OCI-M1 (cell line): ENCODE data around the gene LMX1A.

ENCODE experiments used
- DNase-seq: peaks from one replicate; lab custom pipeline; 2025; lab: John Stamatoyannopoulos, UW

LMX1A gene

GRCh38 chr1:165367375-165367993 is 11.0 kb upstream of the LMX1A start:
- DNase-seq, result peak; percentile 81

GRCh38 chr1:165365341-165365740 is 8.8 kb upstream of the LMX1A start:
- no peak for DNase-seq

GRCh38 chr1:165364568-165365133 is 8.1 kb upstream of the LMX1A start:
- no peak for DNase-seq

DNA sequence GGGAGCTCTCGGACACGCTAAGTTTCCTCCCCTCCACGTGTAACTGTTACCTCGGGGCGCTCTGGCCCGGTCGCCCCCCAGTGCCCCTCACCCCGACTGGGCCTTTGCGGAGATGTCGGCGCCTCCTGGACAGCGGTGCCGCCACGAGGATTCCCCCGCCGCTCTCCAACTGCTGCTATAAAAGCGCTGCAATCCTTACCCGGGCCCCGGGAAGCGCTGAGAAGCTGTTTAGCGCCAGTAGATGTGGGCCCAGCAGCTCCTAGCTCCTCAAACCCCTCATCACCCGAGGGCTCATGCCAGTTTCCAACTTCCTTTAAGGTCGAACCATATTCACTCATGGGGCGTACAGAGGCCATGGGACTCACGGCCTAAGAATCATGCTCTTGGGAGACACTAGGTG is 361 bp upstream of the LMX1A start:
- no peak for DNase-seq

- DNase-seq, result no peak
These were observed 1.2 kb downstream of the LMX1A start for GRCh38 chr1:165355139-165355976.

DNA sequence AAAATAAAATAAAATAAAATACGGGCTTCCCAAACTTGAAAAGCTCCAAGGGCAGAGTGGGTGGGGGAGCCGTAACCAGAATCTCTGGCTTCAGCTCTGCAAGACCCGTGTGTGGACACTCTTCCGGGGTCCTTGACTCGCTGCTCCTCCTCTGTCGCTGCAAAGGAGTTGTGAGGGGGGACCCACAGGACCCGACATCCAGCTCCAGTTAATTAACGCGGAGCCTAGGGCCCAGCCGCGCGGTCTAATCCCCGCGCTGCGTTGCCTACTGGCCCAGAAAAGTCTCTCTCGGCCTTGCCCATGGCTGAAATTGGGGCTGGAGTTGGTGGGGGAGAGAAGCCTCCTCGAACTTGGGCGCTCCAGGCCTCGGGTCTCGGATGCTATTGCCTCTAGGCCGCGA is 1.8 kb downstream of the LMX1A start:
- no peak for DNase-seq

DNA sequence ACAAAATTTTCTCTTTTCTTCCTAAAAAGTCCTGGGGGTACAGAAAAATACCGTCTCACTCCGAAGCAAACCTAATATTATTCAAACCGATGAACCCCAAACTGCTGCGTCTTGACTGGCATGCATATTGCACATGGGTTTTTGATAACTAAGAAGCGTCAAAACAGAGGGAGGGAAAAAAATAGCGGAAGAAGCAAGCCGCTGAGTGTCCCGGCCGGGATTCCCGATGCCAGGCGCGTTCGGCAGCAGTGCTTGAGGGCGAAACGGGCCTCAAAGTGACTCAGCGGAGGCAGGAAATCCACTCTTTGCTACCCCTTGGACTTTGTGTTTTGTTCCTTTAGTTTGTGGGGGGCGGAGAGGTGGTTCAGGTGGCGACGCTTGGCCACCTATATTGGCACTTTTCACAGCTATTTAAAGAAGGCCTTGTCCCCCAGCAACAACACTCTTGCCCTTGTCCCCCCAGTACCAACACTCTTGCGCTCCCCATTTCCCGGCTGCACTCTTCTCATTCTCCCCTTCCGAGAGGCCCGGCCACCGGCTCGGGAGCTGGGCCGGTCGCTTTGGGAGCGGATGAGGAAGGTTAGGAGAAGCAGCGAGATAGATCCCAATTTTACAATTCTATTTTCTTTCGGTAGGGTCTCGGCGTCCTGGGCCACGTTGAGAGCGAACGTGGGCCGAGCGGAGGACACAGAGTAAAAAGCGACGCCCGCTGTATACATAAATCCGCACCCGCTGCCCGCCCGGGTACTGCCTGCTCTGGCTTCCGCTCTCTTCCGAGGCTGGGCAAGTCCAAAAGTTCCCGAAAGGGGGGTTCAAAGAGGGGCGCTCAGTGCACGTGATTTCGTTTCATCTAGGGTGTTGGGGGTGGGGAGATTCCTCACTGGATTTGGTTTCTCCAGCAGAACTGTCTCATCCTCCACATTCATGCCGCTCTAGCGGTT is 2.5 kb downstream of the LMX1A start:
- DNase-seq, result no peak

GRCh38 chr1:165352442-165353293 is 3.8 kb downstream of the LMX1A start:
- no peak for DNase-seq

DNA sequence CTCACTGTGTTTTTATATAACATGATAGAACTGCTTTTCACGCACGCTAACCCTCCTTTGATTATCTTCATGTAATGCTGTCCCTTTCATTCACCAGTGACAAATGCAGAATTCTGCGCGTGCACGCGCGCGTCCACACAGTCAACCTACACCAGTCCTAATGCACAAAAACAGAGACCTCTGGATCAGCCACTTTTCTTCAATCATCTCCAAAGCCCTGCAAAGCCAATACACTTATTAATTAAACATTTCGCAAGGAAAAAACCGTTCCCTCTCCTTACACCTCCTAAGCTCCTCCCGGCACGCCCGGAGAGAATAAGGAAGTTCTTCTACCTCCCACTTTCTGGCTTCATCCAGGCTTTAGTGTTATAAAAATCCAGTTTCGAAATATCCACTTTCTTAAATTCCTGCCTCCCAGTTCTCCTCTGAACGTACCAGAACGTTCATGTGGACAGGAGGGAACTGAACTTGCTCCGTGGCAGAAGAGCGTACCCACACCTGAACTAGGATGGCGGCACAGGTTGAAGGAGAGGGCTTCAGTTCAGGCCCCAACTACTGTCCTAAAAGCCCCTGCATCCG is 4.6 kb downstream of the LMX1A start:
- no peak for DNase-seq

GRCh38 chr1:165350840-165351239 is 5.7 kb downstream of the LMX1A start:
- no peak for DNase-seq

DNA sequence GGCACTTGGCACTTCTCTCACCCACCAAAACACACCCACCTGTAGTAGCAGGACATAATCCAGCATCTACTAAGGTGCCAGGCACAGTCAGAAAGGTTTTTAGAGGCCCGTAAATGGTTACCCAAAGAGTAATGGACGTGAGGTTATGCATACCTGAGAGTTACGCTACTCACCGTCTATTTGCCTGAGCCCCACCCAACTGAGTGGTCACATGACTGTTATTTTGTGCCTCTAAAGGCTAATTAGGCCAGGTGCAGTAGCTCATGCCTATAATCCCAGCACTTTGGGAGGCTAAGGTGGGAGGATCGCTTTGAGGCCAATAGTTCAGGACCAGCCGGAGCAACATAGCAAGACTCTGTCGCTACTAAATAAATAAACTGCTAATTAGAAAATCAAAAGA is 11.0 kb downstream of the LMX1A start:
- DNase-seq, result no peak

DNA sequence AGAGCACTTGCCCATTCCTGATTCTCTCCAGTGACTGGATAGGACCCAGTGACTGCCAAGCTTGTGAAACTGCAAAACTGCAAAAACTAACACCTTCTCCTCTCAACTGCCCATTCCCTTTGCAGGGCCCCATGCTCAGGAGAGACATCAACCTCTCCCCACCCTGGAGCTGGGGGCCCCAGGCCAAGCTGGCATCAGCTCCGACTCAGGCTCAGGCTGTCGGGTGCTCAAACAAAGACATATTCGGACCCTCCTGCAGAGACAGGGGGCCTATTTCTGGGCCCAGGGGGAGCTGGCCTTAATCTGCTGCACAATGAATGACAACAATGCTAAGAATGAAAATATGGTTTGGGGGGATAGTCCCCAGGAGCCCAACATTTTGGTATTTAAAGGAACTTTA is 11.8 kb downstream of the LMX1A start:
- DNase-seq, result no peak

GRCh38 chr1:165344198-165344597 is 12.3 kb downstream of the LMX1A start:
- DNase-seq, result no peak

- no peak for DNase-seq
These were observed 13.9 kb downstream of the LMX1A start for GRCh38 chr1:165342587-165342986.

DNA sequence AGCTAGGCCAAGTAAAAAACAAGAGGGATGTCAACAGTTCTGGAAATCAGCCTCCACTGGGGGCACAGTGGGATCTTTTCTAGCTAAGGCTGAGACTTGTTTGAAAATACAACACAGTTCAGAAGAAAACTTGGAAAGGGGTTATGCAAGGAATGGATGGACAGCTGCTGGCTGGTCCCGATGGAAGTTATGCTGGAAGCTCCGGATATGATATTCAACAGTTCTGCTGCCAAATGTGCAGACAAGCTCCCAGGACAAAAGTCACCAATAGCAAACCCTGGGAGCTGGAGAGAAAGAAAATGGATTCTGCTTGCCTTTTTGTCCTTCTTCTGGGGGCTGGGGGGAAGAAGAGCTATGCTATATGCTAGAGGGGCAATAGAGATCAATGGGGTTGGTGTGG is 14.3 kb downstream of the LMX1A start:
- DNase-seq, result no peak

GRCh38 chr1:165339164-165339563 is 17.4 kb downstream of the LMX1A start:
- no peak for DNase-seq

GRCh38 chr1:165330483-165330882 is 26.0 kb downstream of the LMX1A start:
- no peak for DNase-seq

DNA sequence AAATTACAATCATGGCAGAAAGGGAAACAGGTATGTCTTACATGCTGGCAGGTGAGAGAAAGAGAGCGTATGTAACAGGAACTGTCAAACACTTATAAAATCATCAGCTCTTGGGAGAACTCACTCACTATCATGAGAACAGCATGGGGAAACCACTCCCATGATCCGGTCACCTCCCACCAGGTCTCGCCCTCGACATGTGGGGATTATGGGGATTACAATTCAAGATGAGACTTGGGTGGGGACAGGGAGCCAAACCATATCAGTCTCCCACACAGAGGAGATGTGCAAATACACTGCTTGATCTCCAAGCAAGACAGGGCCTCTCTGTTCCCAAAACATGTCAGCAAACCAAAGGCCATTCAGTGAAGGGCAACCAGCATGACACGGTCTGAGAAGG is 27.4 kb downstream of the LMX1A start:
- no peak for DNase-seq

GRCh38 chr1:165328136-165328535 is 28.4 kb downstream of the LMX1A start:
- DNase-seq, result no peak

- DNase-seq, result no peak
These were observed 29.0 kb downstream of the LMX1A start for GRCh38 chr1:165327538-165327937.
